Activated T-cell treated with anti-CD3 and anti-CD28 coated beads for 4 hours (primary cell): ENCODE measurements around the gene TOM1L2.

ENCODE experiments used
- DNase-seq: peaks from one replicate; pipeline ENCODE4 v3.0.0-alpha.2; 2020

Gene TOM1L2

DNA sequence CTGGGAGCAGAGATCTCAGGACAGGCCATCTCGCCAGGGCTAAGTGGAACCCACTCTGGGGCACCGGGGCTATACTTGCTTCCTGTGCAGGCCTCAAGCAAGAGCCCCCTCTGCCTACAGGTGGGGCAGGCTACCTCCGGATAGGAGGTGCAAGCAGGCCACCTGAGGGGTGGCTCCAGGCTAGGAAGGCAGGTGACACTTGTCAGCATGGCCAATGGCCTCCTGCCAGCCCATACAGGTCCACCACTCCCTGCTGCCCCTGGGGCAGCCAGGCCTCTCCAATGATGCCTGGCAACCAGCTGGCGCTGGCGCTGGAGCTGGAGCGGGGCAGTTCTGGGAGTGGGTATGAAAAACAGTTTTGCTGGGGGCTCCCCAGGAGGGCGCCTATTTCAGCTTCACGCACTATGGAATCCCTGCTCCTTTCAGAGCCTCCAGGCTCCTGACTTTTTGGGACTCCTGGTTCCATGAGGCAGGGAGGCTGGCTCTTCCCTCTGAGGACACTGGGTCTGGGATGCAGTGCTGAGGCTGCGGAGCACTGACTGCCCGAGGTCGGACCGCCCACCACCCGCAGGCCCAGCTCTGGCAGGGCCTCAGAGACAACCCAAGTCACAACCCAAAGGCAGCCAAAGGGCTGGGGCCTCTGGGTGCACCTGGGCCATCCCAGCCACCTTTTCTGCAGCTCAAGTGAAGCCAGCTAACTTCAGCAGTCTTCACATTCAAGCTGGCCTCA is 127.0 kb downstream of the TOM1L2 start:
- no peak for DNase-seq

DNA sequence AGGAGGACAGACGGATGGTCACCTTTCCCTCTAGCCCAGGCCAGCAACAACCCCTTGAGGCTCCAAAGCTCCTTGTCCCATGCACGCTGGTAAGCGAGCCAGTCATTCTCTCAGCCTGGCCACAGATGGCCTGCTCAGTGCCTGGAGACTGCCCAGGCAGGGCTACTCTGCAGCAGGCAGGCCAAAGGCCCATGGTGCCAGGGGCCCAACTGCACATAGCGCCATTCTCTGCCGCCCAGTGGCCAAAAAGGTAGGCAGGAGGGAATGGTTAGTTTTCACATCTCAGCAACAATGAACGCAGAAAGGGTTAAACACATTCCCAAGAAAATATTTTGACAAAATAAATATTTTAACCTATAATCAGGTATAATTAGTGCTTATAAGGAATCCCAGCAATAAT is 127.7 kb downstream of the TOM1L2 start:
- DNase-seq = no peak

DNA sequence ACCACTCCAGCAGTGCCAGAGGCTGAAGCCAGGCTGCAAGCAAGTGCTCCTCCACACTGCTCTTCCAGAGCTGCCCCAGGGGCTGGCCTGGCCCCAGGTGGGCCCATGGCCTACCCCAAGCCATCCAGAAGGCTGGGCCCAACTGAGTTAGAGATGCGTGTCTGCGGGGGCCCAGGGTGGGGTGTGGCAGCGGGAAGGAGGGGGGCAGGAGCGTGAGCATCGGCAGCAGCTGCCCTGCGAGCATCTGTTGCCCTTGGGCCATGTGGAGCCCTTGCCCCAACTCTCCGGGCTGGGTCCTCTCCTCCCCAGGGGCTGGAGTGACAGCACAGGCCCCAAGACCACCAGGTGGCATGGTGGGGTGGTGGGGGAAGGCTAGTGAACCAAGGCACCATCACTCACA is 128.1 kb downstream of the TOM1L2 start:
- no peak for DNase-seq

DNA sequence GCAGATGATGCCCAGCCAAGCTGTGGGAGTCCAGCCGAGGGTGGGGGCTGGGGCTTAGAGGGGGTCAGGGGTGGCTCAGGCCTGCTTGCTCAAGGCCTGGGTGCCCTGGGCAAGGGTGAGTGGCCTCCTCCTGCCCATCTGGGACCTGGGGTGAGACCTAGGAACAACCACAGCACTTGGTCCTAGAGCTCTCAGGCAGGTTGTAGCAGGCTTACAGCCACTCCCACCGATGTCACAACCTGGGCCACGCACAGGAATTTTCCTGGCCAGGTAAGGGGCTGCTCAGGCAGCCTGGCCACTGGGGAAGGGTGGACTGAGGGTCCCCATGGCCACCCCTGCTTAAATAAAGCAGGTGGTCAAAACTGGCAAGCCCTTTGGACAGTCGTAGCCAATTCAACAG is 129.1 kb downstream of the TOM1L2 start:
- DNase-seq = no peak

DNA sequence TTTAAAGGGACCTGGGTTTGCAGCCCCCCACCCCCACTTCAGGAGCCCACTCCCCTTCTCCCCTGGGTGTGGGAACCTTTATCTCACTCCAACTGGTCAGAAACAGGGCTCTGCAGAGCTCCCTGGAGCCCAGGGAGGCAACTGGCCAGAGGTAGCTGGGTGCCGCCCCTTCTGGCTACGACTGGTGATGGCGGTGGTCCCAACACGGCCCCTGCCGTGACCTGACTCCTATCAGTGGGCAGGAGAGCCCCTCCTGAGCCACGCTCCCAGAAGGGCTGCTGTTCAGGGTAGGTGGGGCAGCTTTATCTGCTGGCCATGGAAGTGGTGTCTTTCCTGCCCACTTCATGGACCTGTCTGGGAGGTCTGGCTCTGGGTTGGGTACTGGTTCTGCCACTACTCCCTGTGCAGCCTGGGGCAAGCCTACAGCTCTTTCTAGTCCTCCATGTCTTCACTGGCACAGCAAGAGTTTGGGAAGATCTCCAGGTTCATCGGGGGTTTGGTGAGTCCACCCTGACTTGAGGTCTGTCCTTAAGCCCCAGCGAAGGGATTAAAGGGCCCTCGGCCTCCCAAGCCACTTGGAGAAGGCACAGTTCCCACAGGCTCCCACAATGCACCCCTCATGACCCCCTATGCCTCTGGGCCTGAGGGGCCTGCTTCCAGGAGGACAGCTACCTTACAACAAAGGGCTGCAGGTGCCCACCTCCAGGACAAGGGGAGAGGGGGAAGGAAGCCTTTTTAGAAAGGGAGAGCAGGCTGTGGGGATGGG is 129.9 kb downstream of the TOM1L2 start:
- no peak for DNase-seq

DNA sequence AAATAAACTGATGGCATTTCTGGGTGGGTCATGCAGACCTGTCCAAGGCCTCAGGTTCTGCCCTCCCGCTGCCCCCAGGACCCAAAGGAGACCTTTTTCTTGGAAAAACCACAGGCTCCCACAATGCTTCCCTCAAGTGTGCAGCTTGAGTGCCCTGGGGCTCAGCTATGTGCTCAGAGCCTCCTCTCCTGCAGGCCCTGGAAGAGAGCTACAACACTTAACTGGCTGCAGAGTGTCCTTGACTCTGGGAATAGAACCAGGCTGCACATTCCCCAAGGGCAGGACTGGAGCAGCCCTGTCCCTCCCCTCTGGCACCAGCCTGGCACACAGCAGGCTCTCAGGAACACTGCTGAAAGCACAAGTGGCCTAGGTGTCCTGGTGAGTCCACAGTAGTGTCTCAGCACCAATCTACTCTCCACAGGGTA is 130.6 kb downstream of the TOM1L2 start:
- no peak for DNase-seq

DNA sequence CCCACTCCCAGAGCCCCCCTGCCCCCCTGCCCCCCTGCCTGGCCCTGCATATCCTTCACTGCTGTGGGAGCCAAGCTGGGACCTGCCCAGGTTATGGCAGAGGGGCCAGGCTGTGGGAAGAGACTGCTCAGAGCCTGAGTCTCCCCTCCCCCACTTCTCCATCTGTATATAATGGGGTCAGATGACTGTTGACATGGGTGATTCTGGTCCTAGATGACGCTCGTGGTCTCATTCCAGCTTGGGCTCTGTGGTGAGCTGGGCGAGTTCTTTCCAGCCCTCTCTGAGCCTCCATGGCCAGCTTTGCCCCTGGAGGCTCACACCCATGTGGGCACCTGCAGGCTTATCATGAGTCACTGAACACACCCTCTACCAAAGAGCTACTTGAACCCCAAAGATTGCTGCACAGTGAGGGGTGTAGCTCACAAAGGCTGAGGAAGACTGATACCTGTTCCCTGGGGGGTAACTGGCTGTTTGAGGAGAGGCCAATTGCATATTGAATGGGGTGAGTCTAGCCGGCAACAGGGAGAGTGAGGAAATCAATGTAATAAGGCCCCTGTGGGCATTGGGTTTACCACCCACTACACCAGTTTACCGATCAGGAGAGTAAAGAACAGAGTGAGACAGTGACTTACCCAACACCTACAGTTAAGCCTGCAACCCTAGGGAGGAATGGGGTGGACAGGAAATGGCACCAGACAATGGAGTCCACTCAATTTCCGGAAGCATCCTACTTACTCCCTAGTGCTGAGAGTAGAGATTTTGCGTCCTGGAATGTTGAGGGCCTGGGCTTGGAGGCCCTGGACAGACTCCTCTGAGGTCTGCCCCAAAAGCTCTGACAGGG is 131.2 kb downstream of the TOM1L2 start:
- DNase-seq = no peak

DNA sequence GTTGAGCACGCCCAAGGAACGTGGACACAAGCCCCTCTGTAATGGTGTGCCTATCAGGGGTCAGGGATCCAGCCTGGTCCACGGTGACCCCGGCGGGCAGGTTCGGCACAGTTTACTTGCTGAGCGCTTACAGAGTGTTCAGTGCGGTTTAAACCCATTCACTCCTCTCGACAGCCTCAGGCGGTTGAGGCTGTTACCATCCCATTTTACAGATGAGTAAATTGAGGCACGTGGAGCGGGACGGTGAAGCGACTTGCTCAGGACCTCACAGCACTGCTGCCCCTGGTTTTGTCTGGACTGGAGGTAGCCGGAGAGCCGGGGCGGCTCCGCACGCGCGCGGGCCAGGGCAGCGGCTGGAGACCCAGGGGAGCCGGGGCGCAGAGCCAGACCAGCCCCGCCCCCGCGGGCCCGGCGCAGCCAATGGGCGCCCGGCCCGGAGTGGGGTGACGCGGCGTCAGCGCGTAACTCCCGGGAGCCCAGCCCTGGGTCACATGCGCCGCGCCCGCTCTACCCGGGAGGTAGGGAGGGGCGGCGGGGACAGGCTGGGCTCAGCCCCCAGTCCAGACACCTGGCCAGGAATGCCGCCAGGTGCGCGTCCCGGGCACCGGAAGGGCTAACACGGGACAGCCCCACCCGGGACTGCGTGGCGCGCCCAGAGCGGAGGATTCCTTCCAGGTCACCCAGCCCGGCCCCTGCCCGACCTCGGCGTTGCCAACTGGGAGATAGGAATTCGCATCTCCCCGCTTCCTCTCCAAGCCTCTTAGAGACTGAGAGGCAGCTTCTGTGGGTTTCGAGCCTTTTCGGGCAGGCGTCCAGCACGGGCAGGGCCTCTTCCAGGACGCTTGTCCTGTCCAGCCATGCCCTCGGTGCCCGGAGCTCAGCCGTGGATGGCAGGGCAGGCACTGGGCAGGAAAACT is 132.2 kb downstream of the TOM1L2 start:
- peak; percentile 71 for DNase-seq

DNA sequence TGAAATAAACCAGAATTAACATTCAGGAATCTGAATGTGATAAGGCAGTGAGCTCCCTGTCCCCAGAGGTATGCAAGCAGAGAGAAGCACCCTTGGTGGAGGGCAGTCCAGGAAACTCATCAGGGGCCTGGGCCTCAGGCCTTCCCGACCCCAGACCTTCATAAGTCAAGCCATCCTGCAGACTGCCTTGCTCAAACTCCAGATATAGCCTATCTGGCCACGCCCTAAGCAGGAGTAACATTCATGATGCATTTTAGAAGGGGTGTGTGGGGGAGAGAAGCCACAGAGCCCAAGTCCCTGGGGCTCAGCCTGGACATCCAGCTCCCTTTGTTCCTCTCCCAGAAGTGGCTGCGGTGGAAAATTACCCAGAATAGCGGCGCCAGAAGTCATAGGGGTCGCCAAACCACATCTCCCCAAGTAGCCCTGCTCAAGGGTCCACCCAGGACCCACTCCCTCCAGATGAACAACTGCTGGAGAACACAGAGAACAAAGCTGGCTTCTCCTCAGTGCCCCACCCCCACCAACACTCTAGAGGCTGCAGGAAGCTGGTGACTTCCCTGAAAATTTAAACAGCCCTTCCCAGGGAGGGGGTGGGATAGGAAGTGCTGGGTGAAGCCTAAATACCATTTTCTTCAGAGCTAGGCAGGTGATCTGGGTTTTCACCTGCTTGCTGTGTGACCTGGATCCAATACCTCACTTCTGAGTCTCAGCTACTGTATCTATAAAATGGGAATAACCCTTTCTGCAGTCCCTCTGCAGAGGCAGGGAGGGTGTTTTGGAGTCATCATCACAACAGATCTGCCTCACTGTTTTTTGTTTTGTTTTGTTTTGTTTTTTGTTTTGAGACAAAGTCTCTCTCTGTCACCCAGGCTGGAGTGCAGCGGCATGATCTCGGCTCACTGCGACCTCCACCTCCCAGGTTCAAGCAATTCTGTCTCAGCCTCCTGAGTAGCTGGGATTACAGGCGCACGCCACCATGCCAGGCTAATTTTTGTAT is 133.9 kb downstream of the TOM1L2 start:
- DNase-seq = no peak

DNA sequence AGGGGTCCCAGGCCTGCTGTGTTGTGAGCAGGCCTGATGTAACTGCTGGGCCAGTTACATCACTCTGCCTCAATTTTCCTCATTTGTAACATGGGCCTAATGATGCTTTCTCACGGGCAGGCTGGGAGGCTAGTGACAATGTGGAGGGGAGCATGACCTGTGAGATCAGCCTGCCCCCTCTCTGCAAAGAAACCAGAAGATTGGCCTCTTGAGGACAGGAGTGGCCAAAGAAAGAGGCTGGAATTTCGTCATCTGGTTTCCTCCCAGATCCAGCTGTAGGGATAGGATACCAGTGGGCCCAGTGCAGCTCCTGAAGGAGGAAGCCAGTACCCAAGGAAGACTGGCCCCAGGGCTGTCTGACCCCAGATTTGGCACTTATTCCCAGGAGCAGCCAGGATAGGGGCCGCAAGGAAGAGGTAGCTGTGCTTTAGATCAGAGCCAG is 134.8 kb downstream of the TOM1L2 start:
- DNase-seq = no peak

DNA sequence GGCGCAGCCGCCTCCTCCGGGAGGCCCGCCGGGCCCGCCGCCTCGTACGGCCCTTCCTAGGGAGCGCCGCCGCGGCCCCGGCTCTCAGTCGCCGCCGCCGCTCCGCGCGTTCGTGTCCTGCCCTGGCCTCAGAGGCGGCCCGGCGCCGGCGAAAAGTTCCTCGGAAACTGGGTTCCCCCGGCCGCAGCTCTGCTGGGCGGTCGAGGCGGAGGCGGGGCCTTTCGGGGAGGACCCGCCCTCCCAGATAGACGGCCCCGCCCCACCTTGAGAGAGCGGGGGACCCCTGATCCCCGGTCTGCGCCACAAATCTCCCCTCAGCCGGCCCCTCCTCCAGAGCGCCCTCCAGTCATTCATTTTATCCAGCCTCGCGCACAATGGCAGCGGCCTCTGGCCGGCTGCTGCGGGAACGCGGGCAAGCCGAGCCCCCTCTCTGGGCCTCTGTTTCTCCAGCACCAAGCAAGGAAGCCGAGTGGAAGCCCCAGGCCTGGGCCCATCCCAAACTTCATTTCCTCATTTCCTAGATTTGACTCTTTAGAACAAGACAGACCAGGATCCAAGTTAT is 135.3 kb downstream of the TOM1L2 start, which contains the start of gene SREBF1:
TSS of gene SREBF1 (minus strand) at position 169 of the 562 bp plus-strand sequence. CDS start 169 bp downstream, outside the sequence.
- peak; percentile 45 for DNase-seq

DNA sequence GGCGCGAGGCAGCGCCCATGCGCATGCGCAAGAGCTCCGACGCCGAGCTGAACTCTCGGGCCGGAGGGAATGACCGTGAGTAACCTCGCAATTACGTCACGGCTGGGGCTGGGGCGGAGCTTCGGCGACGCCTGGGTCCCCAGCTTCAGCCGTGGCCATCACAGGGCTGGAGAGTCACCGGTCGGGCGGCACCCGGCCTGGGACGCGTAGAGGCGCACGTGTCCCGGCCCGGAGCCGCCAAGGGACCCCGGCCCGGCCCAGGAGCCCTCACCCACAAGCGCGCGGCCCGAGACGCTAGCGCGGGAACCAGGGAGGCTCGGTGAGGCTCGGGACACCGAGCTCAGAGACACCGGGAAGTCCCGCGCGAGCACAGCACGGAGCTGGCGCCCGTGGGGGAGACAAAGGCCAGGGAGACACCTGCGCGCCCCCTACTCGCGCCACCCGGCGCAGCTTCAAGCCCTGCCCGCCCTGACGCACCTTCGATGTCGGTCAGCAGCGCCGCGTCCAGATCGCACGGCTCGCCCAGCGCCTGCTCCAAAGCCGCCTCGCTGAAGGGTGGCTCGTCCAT is 135.9 kb downstream of the TOM1L2 start:
- DNase-seq = peak; percentile 98

DNA sequence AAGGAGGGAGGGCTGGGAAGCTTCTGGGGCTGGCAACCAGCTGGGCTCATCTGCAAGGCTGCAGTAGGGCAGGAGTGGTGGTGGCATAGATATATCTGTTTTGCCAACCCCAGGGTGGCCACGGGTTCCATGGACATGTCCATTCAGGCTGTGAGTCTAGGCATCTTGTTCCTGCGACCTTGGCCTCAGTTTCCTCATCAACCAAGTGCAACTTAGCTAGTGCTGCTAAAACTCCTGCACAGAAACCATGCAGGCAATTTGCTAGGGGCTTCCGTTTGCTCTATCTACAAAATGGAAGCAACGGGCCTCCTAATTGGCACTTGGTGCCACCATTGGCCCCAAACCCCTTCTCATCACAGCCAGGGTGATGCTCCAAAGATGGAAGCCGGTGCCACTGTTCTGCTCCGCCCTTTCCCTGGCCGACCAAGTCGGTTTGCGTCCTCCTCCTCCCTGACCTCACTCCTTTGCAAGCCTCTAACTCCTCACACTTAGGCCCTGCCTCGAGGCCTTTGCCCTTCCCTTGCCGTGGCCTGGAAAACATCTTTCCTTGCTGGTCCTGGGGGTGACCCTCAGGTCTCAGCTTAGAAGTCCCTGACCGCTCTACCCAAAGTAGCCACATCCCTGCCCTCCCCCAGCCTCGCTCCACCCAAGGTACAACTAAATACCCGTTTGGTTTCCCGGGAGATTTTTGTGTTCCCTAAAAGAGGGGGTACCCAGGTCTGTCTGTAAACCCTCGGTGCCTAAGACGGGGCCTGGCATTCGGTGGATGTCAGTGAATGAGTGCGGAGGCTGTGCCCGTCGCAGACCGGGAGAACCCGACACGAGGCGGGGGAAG is 136.6 kb downstream of the TOM1L2 start:
- DNase-seq = no peak

DNA sequence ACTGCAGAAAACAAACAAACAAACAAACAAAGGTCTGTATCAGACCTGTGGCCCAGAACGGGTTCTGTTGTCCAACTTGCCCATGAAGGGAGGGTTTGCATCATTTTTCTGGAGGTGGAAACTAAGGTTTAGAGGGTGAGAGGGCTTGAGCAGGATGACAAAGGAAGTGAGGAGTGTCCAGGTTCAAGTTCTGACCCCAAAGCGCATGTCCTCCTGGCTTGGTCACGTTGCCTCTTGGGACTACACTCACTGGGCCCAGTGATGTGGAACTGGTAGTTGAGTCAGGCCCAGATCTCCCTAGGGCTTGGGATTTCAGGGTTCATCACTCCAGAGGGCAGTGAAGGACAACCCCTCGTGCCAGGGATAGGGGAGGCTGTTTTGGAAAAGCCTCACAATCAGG is 137.2 kb downstream of the TOM1L2 start:
- DNase-seq = no peak

DNA sequence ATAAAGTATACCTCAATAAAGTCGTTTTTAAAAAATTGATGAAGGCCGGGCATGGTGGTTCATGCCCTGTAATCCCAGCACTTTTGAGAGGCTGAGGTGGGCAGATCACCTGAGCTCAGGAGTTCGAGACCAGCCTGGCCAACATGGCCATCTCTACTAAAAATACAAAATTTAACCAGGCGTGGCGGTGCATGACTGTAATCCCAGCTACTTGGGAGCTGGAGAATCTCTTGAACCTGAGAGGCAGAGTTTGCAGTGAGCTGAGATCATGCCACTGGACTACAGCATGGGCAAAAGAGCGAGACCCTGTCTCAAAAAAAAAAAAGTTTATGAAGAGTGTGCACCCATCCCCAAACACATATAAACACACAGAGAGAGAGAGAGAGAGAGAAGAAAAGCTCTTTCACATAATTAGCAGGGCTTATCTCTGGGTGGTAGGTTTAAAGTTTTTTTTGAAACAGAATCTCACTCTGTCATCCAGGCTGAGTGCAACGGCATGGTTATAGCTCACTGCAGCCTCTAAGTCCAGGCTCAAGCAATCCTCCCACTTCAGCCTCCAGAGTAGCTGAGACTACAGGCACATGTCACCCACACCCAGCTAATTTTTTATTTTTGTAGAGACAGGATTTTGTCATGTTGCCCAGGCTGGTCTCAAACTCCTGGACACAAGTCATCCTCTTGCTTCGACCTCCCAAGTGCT is 138.4 kb downstream of the TOM1L2 start:
- DNase-seq = no peak

DNA sequence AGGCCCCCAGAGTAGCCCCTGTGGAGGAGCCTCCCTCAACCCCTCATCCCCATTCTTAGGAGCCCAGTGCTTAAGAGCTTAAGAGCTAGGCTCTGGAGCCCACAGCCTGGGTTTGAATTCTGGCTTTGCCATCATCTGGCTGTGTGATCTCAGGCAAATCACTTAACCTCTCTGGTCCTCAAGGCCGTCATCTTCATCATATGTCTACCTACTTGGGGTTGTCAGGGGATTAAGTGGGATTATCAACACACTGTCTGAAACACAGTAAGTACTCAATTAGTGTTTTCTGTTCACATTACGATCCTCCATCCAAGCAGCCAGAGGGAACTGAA is 140.2 kb downstream of the TOM1L2 start:
- no peak for DNase-seq

DNA sequence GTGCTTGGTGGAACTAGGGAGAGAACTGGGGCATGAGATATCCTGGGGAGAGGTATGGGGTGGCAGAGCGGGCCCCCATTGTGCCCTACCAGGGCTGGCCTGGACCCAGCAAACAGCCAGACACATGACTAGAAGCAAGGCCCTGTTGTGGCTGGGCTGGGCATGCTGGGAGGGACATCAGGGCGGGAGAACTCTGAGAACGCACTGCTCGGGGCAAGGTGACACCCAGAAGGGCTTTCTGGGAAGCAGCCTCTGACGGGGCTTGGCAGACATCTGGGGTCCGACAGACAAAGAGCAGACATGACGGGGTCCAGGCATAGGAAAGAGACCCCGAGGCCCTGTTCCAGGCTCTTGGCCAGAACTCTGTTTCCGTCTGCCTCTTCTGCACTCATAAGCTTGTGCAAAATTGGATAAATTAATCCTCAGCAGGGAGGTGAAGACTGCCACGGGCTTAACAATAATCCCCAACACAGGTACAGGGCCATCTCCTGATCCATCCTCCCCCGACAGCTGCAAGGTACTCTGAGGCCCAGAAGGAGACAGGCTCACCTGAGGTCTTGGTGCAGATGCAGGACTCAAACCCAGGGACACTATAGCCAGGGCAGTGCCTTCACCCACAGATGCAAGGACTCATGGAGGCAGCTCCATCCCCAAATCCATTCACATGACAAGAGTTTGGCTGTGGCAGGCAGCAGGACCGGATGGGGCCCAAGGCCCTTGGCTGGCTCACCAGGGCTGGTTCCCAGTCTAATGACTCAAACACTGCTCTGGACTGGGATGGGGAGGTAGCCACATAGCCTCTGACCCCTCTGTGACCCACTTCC is 140.8 kb downstream of the TOM1L2 start:
- no peak for DNase-seq

DNA sequence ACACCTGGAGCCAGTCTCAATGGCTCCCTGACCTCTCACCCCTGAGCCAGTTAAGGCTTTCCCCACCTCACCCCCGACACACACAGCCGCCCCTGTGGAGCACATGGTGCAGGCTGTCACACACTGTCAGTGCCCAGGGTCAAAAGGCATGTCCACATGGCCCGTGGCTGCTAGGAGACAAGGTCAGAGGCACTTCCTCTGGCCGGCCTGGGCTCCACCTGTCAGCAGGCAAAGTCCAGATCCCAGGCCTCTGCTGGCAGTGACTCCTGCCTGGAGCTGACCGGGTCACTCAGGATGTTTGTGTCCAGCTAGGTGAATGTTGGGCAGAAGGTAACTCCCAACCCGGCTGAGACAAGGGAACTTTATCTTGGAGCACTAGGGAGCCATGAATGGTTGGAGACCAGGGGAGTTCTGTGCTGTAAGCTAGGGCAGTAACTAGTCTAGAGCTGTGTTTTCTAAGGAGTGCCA is 141.4 kb downstream of the TOM1L2 start:
- no peak for DNase-seq
